Panc1 (cell line): ENCODE measurements around the gene PHF8.

Source experiments
- POLR2AphosphoS5 ChIP-seq: IDR thresholded peaks from 2 replicates; pipeline ENCODE4 v1.6.1; 2012; ENCODE audit warnings: mild to moderate bottlenecking, low read depth, low read length, moderate library complexity
- SIN3A ChIP-seq: IDR thresholded peaks from 2 replicates; pipeline ENCODE4 v1.6.1; 2012; ENCODE audit warnings: low read depth, mild to moderate bottlenecking, low read length, moderate library complexity, borderline replicate concordance; ENCODE audit not compliant: insufficient read depth
- TF ChIP-seq, protein P1 (sequence below): fragments of 450-650 bp; IDR thresholded peaks from 2 replicates; pipeline ENCODE4 v1.5.1; 2017; ENCODE audit warnings: mild to moderate bottlenecking

GRCh38 chrX:53930515-53931380, 113.5 kb downstream of the PHF8 start:
- TF ChIP-seq, protein P1, sequence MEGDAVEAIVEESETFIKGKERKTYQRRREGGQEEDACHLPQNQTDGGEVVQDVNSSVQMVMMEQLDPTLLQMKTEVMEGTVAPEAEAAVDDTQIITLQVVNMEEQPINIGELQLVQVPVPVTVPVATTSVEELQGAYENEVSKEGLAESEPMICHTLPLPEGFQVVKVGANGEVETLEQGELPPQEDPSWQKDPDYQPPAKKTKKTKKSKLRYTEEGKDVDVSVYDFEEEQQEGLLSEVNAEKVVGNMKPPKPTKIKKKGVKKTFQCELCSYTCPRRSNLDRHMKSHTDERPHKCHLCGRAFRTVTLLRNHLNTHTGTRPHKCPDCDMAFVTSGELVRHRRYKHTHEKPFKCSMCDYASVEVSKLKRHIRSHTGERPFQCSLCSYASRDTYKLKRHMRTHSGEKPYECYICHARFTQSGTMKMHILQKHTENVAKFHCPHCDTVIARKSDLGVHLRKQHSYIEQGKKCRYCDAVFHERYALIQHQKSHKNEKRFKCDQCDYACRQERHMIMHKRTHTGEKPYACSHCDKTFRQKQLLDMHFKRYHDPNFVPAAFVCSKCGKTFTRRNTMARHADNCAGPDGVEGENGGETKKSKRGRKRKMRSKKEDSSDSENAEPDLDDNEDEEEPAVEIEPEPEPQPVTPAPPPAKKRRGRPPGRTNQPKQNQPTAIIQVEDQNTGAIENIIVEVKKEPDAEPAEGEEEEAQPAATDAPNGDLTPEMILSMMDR: no peak
- TF ChIP-seq SIN3A: no peak
- no peak for TF ChIP-seq POLR2AphosphoS5
